Kidney glomerular epithelial cell (primary cell): ENCODE results near the gene PDPK1.
"Not testable (repeated sequence)": the region's sequence is repeated elsewhere in the genome, so short reads cannot be mapped to it uniquely, and the experiment has no call there.

ENCODE experiments used
- DNase-seq: peaks from one replicate; lab custom pipeline; 2025; lab: John Stamatoyannopoulos, UW

PDPK1 gene

GRCh38 chr16:2611877-2612276, 74.1 kb downstream of the PDPK1 start:
- DNase-seq, result not testable (repeated sequence)

GRCh38 chr16:2613251-2613650, 75.4 kb downstream of the PDPK1 start:
- not testable (repeated sequence) for DNase-seq

GRCh38 chr16:2614761-2615191, 77.0 kb downstream of the PDPK1 start:
- no peak for DNase-seq

- DNase-seq, result not testable (repeated sequence)
These were observed 81.1 kb downstream of the PDPK1 start for GRCh38 chr16:2618964-2619363.

GRCh38 chr16:2619628-2620027, 81.8 kb downstream of the PDPK1 start:
- DNase-seq, result not testable (repeated sequence)

- DNase-seq, result not testable (repeated sequence)
These were observed 83.0 kb downstream of the PDPK1 start for GRCh38 chr16:2620870-2621269.

- DNase-seq, result not testable (repeated sequence)
These were observed 83.6 kb downstream of the PDPK1 start for GRCh38 chr16:2621395-2621794.

- DNase-seq, result not testable (repeated sequence)
These were observed 89.3 kb downstream of the PDPK1 start for GRCh38 chr16:2627075-2627474.

GRCh38 chr16:2631203-2631602, 93.4 kb downstream of the PDPK1 start:
- DNase-seq, result not testable (repeated sequence)

- DNase-seq, result not testable (repeated sequence)
These were observed 94.5 kb downstream of the PDPK1 start for GRCh38 chr16:2632291-2632690.

- not testable (repeated sequence) for DNase-seq
These were observed 101.4 kb downstream of the PDPK1 start for GRCh38 chr16:2639071-2639721.

GRCh38 chr16:2639722-2640072, 101.9 kb downstream of the PDPK1 start:
- not testable (repeated sequence) for DNase-seq

GRCh38 chr16:2642561-2642960, 104.7 kb downstream of the PDPK1 start:
- DNase-seq, result not testable (repeated sequence)

GRCh38 chr16:2644754-2645453, 107.1 kb downstream of the PDPK1 start:
- DNase-seq, result not testable (repeated sequence)

- DNase-seq, result not testable (repeated sequence)
These were observed 113.5 kb downstream of the PDPK1 start for GRCh38 chr16:2651268-2651871.
